ENCODE results near the gene LRRC56.

Gene LRRC56

DNA sequence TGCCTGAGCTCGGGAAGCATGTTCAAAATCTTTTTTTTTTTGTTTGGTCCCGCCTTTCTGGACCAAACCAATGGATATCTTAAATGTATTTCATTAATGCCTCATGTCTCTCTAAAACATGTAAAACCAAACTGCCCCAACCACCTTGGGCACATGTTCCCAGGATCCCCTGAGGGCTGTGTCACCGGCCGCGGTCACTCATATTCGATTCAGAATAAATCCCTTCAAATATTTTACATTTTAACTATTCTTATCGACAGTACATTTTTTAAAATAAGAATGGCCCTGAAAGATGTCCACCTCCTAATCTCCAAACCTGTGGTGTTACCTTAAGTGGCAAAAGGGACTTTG, 32.4 kb upstream of the LRRC56 start:
- Histone ChIP-seq H3K18ac (ENCODE audit: low read length) (no peak overlapping the region), H3K4ac (ENCODE audit: low read length) (no peak overlapping the region), H3K9me3 (replicated peaks in 1 of 2; ENCODE audit: control insufficient read depth in 2 of 2, insufficient read depth in 1 of 2, low read depth in 1 of 2, low read length in 2 of 2) (no peaks in the 10 kb centered on the region), H2AFZ (ENCODE audit: low read length) (no peak overlapping the region), H2BK15ac (ENCODE audit: low read length) (no peak overlapping the region), H3K14ac (ENCODE audit: low read length) (no peak overlapping the region), H3K23ac (ENCODE audit: low read depth, low read length, poor library complexity) (no peak overlapping the region), H3K36me3 (replicated peaks in 1 of 2; ENCODE audit: control insufficient read depth in 2 of 2, insufficient read depth in 2 of 2, low read length in 2 of 2) (peaks cover 23 to 47% of the 10 kb centered on the region in 2 donors), H3K9ac (ENCODE audit: low read depth, low read length, poor library complexity) (no peak overlapping the region), H3K27ac (replicated peaks; ENCODE audit: low read length) (no peak overlapping the region), H2AK5ac (ENCODE audit: low read depth, low read length) (no peak overlapping the region), H3K4me1 (ENCODE audit: control insufficient read depth in 2 of 2, insufficient read depth in 1 of 2, low read depth in 1 of 2, low read length in 2 of 2) (peaks cover 6 to 13% of the 10 kb centered on the region in 2 donors), H4K8ac (ENCODE audit: low read depth, low read length) (no peak overlapping the region), H3K4me2 (ENCODE audit: insufficient read depth, low read length, poor library complexity, severe bottlenecking) (no peak overlapping the region), H2BK120ac (ENCODE audit: low read depth, low read length) (no peak overlapping the region), H2BK5ac (ENCODE audit: low read length) (no peak overlapping the region), H3K27me3 (ENCODE audit: control insufficient read depth in 3 of 3, insufficient read depth in 3 of 3, low read depth in 1 of 3, low read length in 3 of 3) (no peaks in the 10 kb centered on the region), H4K91ac (ENCODE audit: low read depth, low read length, poor library complexity) (no peak overlapping the region), H3K4me3 (ENCODE audit: low read length in 2 of 2) (no peak overlapping the region), H2BK12ac (ENCODE audit: low read length) (no peak overlapping the region), H3K79me1 (ENCODE audit: low read depth, low read length) (peaks cover 19% of the 10 kb centered on the region)
- DNase-seq (ENCODE audit: low spot score) = no peak
- 100% methylated on average over 2 of the region's 7 CpGs; no CpG with 5 or more reads in 1 of the 2 donors for WGBS, 2 donors (ENCODE audit: extremely low coverage in 2 of 2, insufficient read length in 2 of 2, insufficient replicate concordance in 1 of 2)

DNA sequence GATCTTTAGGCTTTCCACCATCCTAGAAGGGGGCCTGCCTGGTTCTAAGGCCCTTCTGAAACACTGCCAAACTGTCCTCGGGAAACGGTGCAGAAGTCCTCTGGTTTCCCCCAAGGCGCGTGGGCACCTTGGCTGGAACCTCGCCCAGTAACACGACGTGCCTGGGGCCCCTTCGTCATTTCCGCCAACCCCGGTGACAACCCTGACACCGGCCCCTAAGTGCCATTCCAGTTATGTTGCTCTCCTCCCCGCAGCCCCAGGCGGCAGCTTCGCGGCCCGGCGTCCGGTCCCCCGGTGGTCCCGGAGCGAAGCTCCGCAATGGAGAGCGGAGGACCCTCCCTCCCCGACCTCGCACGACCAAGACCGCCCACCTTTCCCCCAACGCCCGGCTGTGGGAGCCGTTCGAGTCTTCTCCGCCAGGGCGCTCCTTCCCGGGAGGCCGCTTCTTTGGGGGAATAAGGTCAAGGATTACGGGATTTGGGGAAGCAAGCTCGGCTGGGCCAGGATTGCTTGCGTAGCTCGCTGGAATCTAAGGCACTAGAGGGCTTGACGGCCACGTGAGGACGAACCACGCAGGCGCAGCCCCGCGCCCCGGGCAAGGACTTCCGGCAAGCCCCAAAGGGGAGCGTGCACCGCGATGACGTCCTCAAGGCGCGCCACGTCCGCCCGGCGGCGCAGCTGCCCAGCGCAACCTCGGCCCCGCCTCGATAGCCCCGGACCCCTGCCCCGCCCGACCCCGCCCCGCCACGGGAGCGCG, 30.9 kb upstream of the LRRC56 start:
- Histone ChIP-seq H3K4me1 (ENCODE audit: control insufficient read depth in 2 of 2, insufficient read depth in 1 of 2, low read depth in 1 of 2, low read length in 2 of 2) (peaks cover 6 to 13% of the 10 kb centered on the region in 2 donors), H3K27ac (replicated peaks; ENCODE audit: low read length) (peak overlapping the region; percentile 93), H3K4me3 (ENCODE audit: low read length in 2 of 2) (peak overlapping the region; percentile 93 to 95), H4K8ac (ENCODE audit: low read depth, low read length) (no peak overlapping the region), H2BK5ac (ENCODE audit: low read length) (peak overlapping the region; percentile 93), H3K14ac (ENCODE audit: low read length) (no peak overlapping the region), H4K91ac (ENCODE audit: low read depth, low read length, poor library complexity) (no peak overlapping the region), H3K27me3 (ENCODE audit: control insufficient read depth in 3 of 3, insufficient read depth in 3 of 3, low read depth in 1 of 3, low read length in 3 of 3) (no peaks in the 10 kb centered on the region), H3K4ac (ENCODE audit: low read length) (peak overlapping the region; percentile 66), H2BK120ac (ENCODE audit: low read depth, low read length) (no peak overlapping the region), H3K23ac (ENCODE audit: low read depth, low read length, poor library complexity) (peak overlapping the region; percentile 98), H2BK12ac (ENCODE audit: low read length) (no peak overlapping the region), H2AFZ (ENCODE audit: low read length) (peak overlapping the region; percentile 97), H3K36me3 (replicated peaks in 1 of 2; ENCODE audit: control insufficient read depth in 2 of 2, insufficient read depth in 2 of 2, low read length in 2 of 2) (peaks cover 14 to 42% of the 10 kb centered on the region in 2 donors), H2AK5ac (ENCODE audit: low read depth, low read length) (peak overlapping the region; percentile 53), H3K9ac (ENCODE audit: low read depth, low read length, poor library complexity) (peak overlapping the region; percentile 100), H3K4me2 (ENCODE audit: insufficient read depth, low read length, poor library complexity, severe bottlenecking) (peak overlapping the region; percentile 93), H2BK15ac (ENCODE audit: low read length) (no peak overlapping the region), H3K9me3 (replicated peaks in 1 of 2; ENCODE audit: control insufficient read depth in 2 of 2, insufficient read depth in 1 of 2, low read depth in 1 of 2, low read length in 2 of 2) (no peaks in the 10 kb centered on the region), H3K79me1 (ENCODE audit: low read depth, low read length) (peaks cover 19% of the 10 kb centered on the region), H3K18ac (ENCODE audit: low read length) (peak overlapping the region; percentile 100)
- WGBS, 2 donors (ENCODE audit: extremely low coverage in 2 of 2, insufficient read length in 2 of 2, insufficient replicate concordance in 1 of 2) = no CpG with 5 or more reads among the region's 71 CpGs
- DNase-seq (ENCODE audit: low spot score) = no peak

- DNase-seq (ENCODE audit: low spot score) = peak; percentile 96
- WGBS, 2 donors (ENCODE audit: extremely low coverage in 2 of 2, insufficient read length in 2 of 2, insufficient replicate concordance in 1 of 2) = no CpG with 5 or more reads among the region's 93 CpGs
- peaks cover 6 to 13% of the 10 kb centered on the region in 2 donors for H3K4me1 ChIP-seq (ENCODE audit: control insufficient read depth in 2 of 2, insufficient read depth in 1 of 2, low read depth in 1 of 2, low read length in 2 of 2)
These were observed 30.2 kb upstream of the LRRC56 start, which contains the start of gene RNH1 for GRCh38 chr11:506995-507726. Gene RNH1 (minus strand): TSS chr11:507242. CDS start chr11:502162, 5,080 bp downstream.

More at GRCh38 chr11:506995-507726, 30.2 kb upstream of the LRRC56 start, which contains the start of gene RNH1:
- Histone ChIP-seq H2AK5ac (ENCODE audit: low read depth, low read length) (peak within 1 kb of the TSS; percentile 92), H3K14ac (ENCODE audit: low read length) (peak within 1 kb of the TSS; percentile 99), H3K27ac (replicated peaks; ENCODE audit: low read length) (peak within 1 kb of the TSS; percentile 93), H4K91ac (ENCODE audit: low read depth, low read length, poor library complexity) (no peak within 1 kb of the TSS), H3K18ac (ENCODE audit: low read length) (peak within 1 kb of the TSS; percentile 100), H3K79me1 (ENCODE audit: low read depth, low read length) (peaks cover 12% of the 10 kb centered on the region), H3K9me3 (replicated peaks in 1 of 2; ENCODE audit: control insufficient read depth in 2 of 2, insufficient read depth in 1 of 2, low read depth in 1 of 2, low read length in 2 of 2) (no peaks in the 10 kb centered on the region), H2BK120ac (ENCODE audit: low read depth, low read length) (no peak within 1 kb of the TSS), H3K4me2 (ENCODE audit: insufficient read depth, low read length, poor library complexity, severe bottlenecking) (peak within 1 kb of the TSS; percentile 94), H2AFZ (ENCODE audit: low read length) (peak within 1 kb of the TSS; percentile 97), H3K9ac (ENCODE audit: low read depth, low read length, poor library complexity) (peak within 1 kb of the TSS; percentile 100), H3K4me3 (ENCODE audit: low read length in 2 of 2) (peak within 1 kb of the TSS; percentile 93 to 95), H3K36me3 (replicated peaks in 1 of 2; ENCODE audit: control insufficient read depth in 2 of 2, insufficient read depth in 2 of 2, low read length in 2 of 2) (peaks cover 10 to 38% of the 10 kb centered on the region in 2 donors), H2BK12ac (ENCODE audit: low read length) (peak within 1 kb of the TSS; percentile 94), H4K8ac (ENCODE audit: low read depth, low read length) (peak within 1 kb of the TSS; percentile 100), H2BK5ac (ENCODE audit: low read length) (peak within 1 kb of the TSS; percentile 93), H2BK15ac (ENCODE audit: low read length) (no peak within 1 kb of the TSS), H3K23ac (ENCODE audit: low read depth, low read length, poor library complexity) (peak within 1 kb of the TSS; percentile 98), H3K4ac (ENCODE audit: low read length) (peak within 1 kb of the TSS; percentile 89), H3K27me3 (ENCODE audit: control insufficient read depth in 3 of 3, insufficient read depth in 3 of 3, low read depth in 1 of 3, low read length in 3 of 3) (no peaks in the 10 kb centered on the region)

Measured in neuronal stem cell (in vitro differentiated cells).